H9 (cell line): ENCODE measurements around the gene ITPR1. TPM values are rescaled to one million over a fixed set of nuclear protein-coding genes. Genes with fewer than 3 reads are reported as not detected.

Experiments used
- DNase-seq: peaks from one replicate; pipeline ENCODE4 v3.0.0-alpha.2; 2017
- H2AFZ ChIP-seq: one replicate; pipeline ENCODE4 v1.6.1; 2013; ENCODE audit warnings: mild to moderate bottlenecking, low read length, control low read depth, moderate library complexity
- H2AK5ac ChIP-seq: 2 replicates; pipeline ENCODE4 v1.6.1; 2013; ENCODE audit warnings: low read length, control low read depth, mixed read lengths; ENCODE audit not compliant: insufficient read length
- H2BK120ac ChIP-seq: one replicate; pipeline ENCODE4 v1.6.1; 2013; ENCODE audit warnings: low read depth, mild to moderate bottlenecking, low read length, control low read depth, inconsistent platforms; ENCODE audit not compliant: poor library complexity, severe bottlenecking
- H2BK12ac ChIP-seq: 2 replicates; pipeline ENCODE4 v1.6.1; 2013; ENCODE audit warnings: low read length, control low read depth, mixed read lengths, low read depth; ENCODE audit not compliant: insufficient read length
- H2BK15ac ChIP-seq: 2 replicates; pipeline ENCODE4 v1.6.1; 2013; ENCODE audit warnings: low read depth, low read length, control low read depth
- H2BK20ac ChIP-seq: one replicate; pipeline ENCODE4 v1.6.1; 2013; ENCODE audit warnings: low read depth, mild to moderate bottlenecking, low read length, control low read depth, inconsistent platforms; ENCODE audit not compliant: poor library complexity, severe bottlenecking
- H2BK5ac ChIP-seq: 2 replicates; pipeline ENCODE4 v1.6.1; 2013; ENCODE audit warnings: low read length, control low read depth, mixed read lengths; ENCODE audit not compliant: insufficient read length
- H3K14ac ChIP-seq: 2 replicates; pipeline ENCODE4 v1.6.1; 2013; ENCODE audit warnings: low read length, control low read depth; ENCODE audit not compliant: insufficient read depth
- H3K18ac ChIP-seq: 2 replicates; pipeline ENCODE4 v1.6.1; 2013; ENCODE audit warnings: low read depth, mild to moderate bottlenecking, mixed read lengths, low read length, control low read depth; ENCODE audit not compliant: insufficient read length
- H3K23ac ChIP-seq: 2 replicates; pipeline ENCODE4 v1.6.1; 2013; ENCODE audit warnings: low read length, control low read depth, mixed read lengths, low read depth; ENCODE audit not compliant: insufficient read length
- H3K23me2 ChIP-seq: 2 replicates; pipeline ENCODE4 v1.6.1; 2013; ENCODE audit warnings: low read depth, mild to moderate bottlenecking, mixed read lengths, low read length, control low read depth; ENCODE audit not compliant: insufficient read length, poor library complexity, severe bottlenecking
- H3K27ac ChIP-seq: 2 replicates; pipeline ENCODE4 v1.5.1; 2013; ENCODE audit warnings: low read length, control low read depth, mixed read lengths, low read depth; ENCODE audit not compliant: insufficient read length
- H3K27me3 ChIP-seq: 2 replicates; pipeline ENCODE4 v1.6.1; 2013; ENCODE audit warnings: low read length, control low read depth, inconsistent platforms; ENCODE audit not compliant: insufficient read depth
- H3K4ac ChIP-seq: 2 replicates; pipeline ENCODE4 v1.6.1; 2013; ENCODE audit warnings: low read depth, mild to moderate bottlenecking, control low read depth, inconsistent platforms, low read length, moderate library complexity
- H3K4me1 ChIP-seq: 2 replicates; pipeline ENCODE4 v1.6.1; 2013; ENCODE audit warnings: low read length, control low read depth, inconsistent platforms; ENCODE audit not compliant: insufficient read depth
- H3K4me2 ChIP-seq: 2 replicates; pipeline ENCODE4 v1.6.1; 2013; ENCODE audit warnings: low read length, control low read depth, mixed read lengths; ENCODE audit not compliant: insufficient read length, insufficient read depth
- H3K56ac ChIP-seq: 2 replicates; pipeline ENCODE4 v1.6.1; 2013; ENCODE audit warnings: low read depth, mild to moderate bottlenecking, mixed read lengths, low read length, control low read depth; ENCODE audit not compliant: insufficient read length
- H3K79me1 ChIP-seq: 2 replicates; pipeline ENCODE4 v1.6.1; 2013; ENCODE audit warnings: low read depth, mild to moderate bottlenecking, moderate library complexity, low read length, control low read depth, inconsistent platforms; ENCODE audit not compliant: insufficient read depth, poor library complexity, severe bottlenecking
- H3K79me2 ChIP-seq: 2 replicates; pipeline ENCODE4 v1.6.1; 2013; ENCODE audit warnings: low read length, control low read depth, inconsistent platforms; ENCODE audit not compliant: insufficient read depth
- H3K9ac ChIP-seq: 2 replicates; pipeline ENCODE4 v1.6.1; 2013; ENCODE audit warnings: low read length, control low read depth, mixed read lengths; ENCODE audit not compliant: insufficient read length; ENCODE audit errors: extremely low read depth
- H3K9me3 ChIP-seq: one replicate; pipeline ENCODE4 v1.6.1; 2013; ENCODE audit warnings: low read depth, low read length, inconsistent platforms; ENCODE audit not compliant: control insufficient read depth
- H3T11ph ChIP-seq: one replicate; pipeline ENCODE4 v1.6.1; 2013; ENCODE audit warnings: mild to moderate bottlenecking, low read length, control low read depth, inconsistent platforms
- H4K20me1 ChIP-seq: one replicate; pipeline ENCODE4 v1.6.1; 2013; ENCODE audit not compliant: control insufficient read depth, insufficient read length, insufficient read depth
- H4K5ac ChIP-seq: 2 replicates; pipeline ENCODE4 v1.6.1; 2013; ENCODE audit warnings: low read depth, mild to moderate bottlenecking, mixed read lengths, low read length, control low read depth; ENCODE audit not compliant: insufficient read length
- H4K8ac ChIP-seq: replicated peaks from 2 replicates; pipeline ENCODE4 v1.6.1; 2013; ENCODE audit warnings: low read length, control low read depth, mixed read lengths, low read depth; ENCODE audit not compliant: insufficient read length
- H4K91ac ChIP-seq: 2 replicates; pipeline ENCODE4 v1.6.1; 2013; ENCODE audit warnings: low read depth, mild to moderate bottlenecking, moderate library complexity, mixed read lengths, low read length, control low read depth; ENCODE audit not compliant: insufficient read length
- H3K27ac Mint-ChIP-seq, 3 experiments: 2 replicates in 2 of 3; 3 replicates in 1 of 3; pipeline ENCODE4 v1.8.0; 2020 to 2021; ENCODE audit warnings: mixed read lengths in 3 of 3, mild to moderate bottlenecking in 1 of 3, moderate library complexity in 1 of 3
- H3K27me3 Mint-ChIP-seq: 2 replicates; pipeline ENCODE4 v1.8.0; 2021; ENCODE audit warnings: low read depth, mild to moderate bottlenecking, moderate library complexity, mixed read lengths
- H3K36me3 Mint-ChIP-seq, 3 experiments: 2 replicates in 2 of 3; 3 replicates in 1 of 3; pipeline ENCODE4 v1.8.0; 2020 to 2021; ENCODE audit warnings: low read depth in 3 of 3, mixed read lengths in 3 of 3; ENCODE audit not compliant: insufficient read depth in 1 of 3
- H3K4me1 Mint-ChIP-seq, 2 experiments: 2 replicates each; pipeline ENCODE4 v1.8.0; 2020; ENCODE audit warnings: mixed read lengths in 2 of 2
- H3K4me3 Mint-ChIP-seq, 2 experiments: 2 replicates in 1 of 2; 3 replicates in 1 of 2; pipeline ENCODE4 v1.8.0; 2020 to 2021; ENCODE audit warnings: mild to moderate bottlenecking in 2 of 2, mixed read lengths in 2 of 2, moderate library complexity in 1 of 2
- H3K9me3 Mint-ChIP-seq, 2 experiments: 2 replicates in 1 of 2; 3 replicates in 1 of 2; pipeline ENCODE4 v1.8.0; 2020; ENCODE audit warnings: mild to moderate bottlenecking in 2 of 2, mixed read lengths in 2 of 2, moderate library complexity in 1 of 2
- CTCF ChIP-seq: fragments of 200-600 bp; sonication (generic); conservative IDR thresholded peaks from 3 replicates; pipeline ENCODE4 v1.8.0; 2021; ENCODE audit warnings: antibody characterized with exemption, mild to moderate bottlenecking
- WGBS: extraction: QIAGEN DNeasy Blood & Tissue Kit; methylation state at CpG from one replicate; pipeline ENCODE4 v1.1.7; 2013; ENCODE audit warnings: missing lambda C conversion rate, low lambda C conversion rate, mixed read lengths; ENCODE audit not compliant: insufficient read length; ENCODE audit errors: extremely low coverage; 5-methylcytosine and 5-hydroxymethylcytosine counted together
- total RNA-seq: library from RNA; stranded (reverse); gene quantifications from 2 replicates; pipeline ENCODE4 v1.2.1, GENCODE V29; 2021

ITPR1 gene
- total RNA-seq, 1 experiment from 2014 or later = 4.2 TPM

DNA sequence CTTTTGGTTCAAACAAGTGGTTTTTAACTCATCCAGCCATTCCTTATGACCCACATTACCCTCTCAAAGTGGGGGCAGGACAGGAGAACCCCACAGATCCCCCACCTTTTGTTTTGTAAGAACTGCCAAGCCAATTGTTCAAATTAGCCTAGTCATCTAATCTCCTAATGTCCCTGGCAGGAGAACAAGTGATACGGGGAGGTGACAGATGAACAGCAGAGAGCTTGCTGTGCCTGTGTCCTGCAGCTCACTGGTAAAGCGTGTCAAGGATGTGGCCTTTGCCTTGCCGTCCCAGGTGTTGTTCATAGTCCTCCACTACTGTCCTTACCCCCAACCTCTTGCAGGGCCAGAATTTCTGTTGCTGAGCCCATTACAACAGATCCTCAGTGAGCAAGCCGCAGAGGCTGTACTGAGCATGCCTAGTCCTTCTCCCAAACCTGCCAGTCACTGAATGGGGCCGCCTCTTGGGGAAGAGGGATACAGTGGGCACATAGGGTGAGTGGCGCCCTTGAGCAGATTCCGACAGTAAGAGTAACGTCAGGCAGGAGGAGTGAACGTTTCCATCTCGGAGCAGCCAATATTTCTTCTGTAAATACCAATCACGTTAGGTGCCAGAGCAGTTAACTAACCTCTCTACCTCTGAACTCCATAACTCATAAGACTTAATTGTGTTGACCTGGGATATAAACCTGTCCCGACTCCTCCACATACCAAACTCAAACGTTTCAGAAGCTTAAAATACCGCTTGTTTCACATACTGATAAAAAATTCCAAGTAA is 87.4 kb downstream of the ITPR1 start:
- no peak overlapping the region for H3K23ac ChIP-seq
- peak overlapping the region in 2 of 3 experiments; percentile 25 to 44; a peak in 3 of 7 replicates for H3K27ac Mint-ChIP-seq
- H3K27me3 Mint-ChIP-seq = no peaks in the 10 kb centered on the region
- no peak overlapping the region for H2BK5ac ChIP-seq
- H3K27me3 ChIP-seq = no peaks in the 10 kb centered on the region
- DNase-seq = peak; percentile 69
- H2BK20ac ChIP-seq = no peak overlapping the region
- H3K18ac ChIP-seq = no peak overlapping the region
- no peaks in the 10 kb centered on the region for H3K9me3 Mint-ChIP-seq
- 100% methylated on average over 1 of the region's 14 CpGs for WGBS
- no peaks in the 10 kb centered on the region for H3K23me2 ChIP-seq
- H2BK120ac ChIP-seq = no peak overlapping the region
- H4K91ac ChIP-seq = no peak overlapping the region
- H3K9me3 ChIP-seq = no peaks in the 10 kb centered on the region
- H2BK15ac ChIP-seq = no peak overlapping the region
- H3K79me2 ChIP-seq = 0 out of 2 replicates have a peak, but pooled peaks cover 2% of the 10 kb centered on the region
- H3K4me1 ChIP-seq = peaks cover 8% of the 10 kb centered on the region; the same call in 1 of the 2 replicates
- no peak overlapping the region for H3K4me2 ChIP-seq
- no peak overlapping the region for H3K4me3 Mint-ChIP-seq
- H3K4me1 Mint-ChIP-seq = peaks cover 26 to 31% of the 10 kb centered on the region in 2 experiments
- no peak overlapping the region for H4K8ac ChIP-seq
- TF ChIP-seq CTCF = peak; percentile 19; the same call in 2 of the 3 replicates
- no peak overlapping the region for H3K56ac ChIP-seq
- H3K14ac ChIP-seq = no peak overlapping the region
- H3K27ac ChIP-seq = no peak overlapping the region
- H4K5ac ChIP-seq = no peak overlapping the region
- H3K9ac ChIP-seq = no peak overlapping the region
- no peak overlapping the region for H2AK5ac ChIP-seq
- no peak overlapping the region for H2BK12ac ChIP-seq
- H3K36me3 Mint-ChIP-seq = no peaks in the 10 kb centered on the region
- H3T11ph ChIP-seq = no peak overlapping the region
- no peak overlapping the region for H3K4ac ChIP-seq
- H2AFZ ChIP-seq = no peak overlapping the region
- H4K20me1 ChIP-seq = no peaks in the 10 kb centered on the region
- no peaks in the 10 kb centered on the region for H3K79me1 ChIP-seq
